ENCODE results near the gene EFCAB8.
"Not testable (repeated sequence)": the region's sequence is repeated elsewhere in the genome, so short reads cannot be mapped to it uniquely, and the experiment has no call there.

EFCAB8 gene

GRCh38 chr20:32959351-32960221 lies 100.9 kb downstream of the EFCAB8 start:
- DNase-seq = no peak

- DNase-seq = no peak
These were observed 101.4 kb downstream of the EFCAB8 start for GRCh38 chr20:32960222-32960518.

GRCh38 chr20:32960849-32961731 lies 102.4 kb downstream of the EFCAB8 start:
- no peak for DNase-seq

- no peak for DNase-seq
These were observed 103.3 kb downstream of the EFCAB8 start for GRCh38 chr20:32962053-32962452.

- DNase-seq = not testable (repeated sequence)
These were observed 103.9 kb downstream of the EFCAB8 start for GRCh38 chr20:32962646-32963045.

GRCh38 chr20:32963176-32963575 lies 104.5 kb downstream of the EFCAB8 start:
- DNase-seq = no peak

- no peak for DNase-seq
These were observed 105.9 kb downstream of the EFCAB8 start for GRCh38 chr20:32964575-32964974.

GRCh38 chr20:32965115-32965514 lies 106.4 kb downstream of the EFCAB8 start:
- DNase-seq = no peak

- no peak for DNase-seq
These were observed 107.1 kb downstream of the EFCAB8 start for GRCh38 chr20:32965581-32966373.

GRCh38 chr20:32966382-32966781 lies 107.7 kb downstream of the EFCAB8 start:
- no peak for DNase-seq

- DNase-seq = no peak
These were observed 108.4 kb downstream of the EFCAB8 start for GRCh38 chr20:32966881-32967781.

GRCh38 chr20:32967961-32968457 lies 109.3 kb downstream of the EFCAB8 start:
- no peak for DNase-seq

GRCh38 chr20:32968478-32969241 lies 109.9 kb downstream of the EFCAB8 start:
- DNase-seq = no peak

GRCh38 chr20:32969356-32970114 lies 110.8 kb downstream of the EFCAB8 start:
- DNase-seq = no peak

- no peak for DNase-seq
These were observed 111.6 kb downstream of the EFCAB8 start for GRCh38 chr20:32970115-32970972.

GRCh38 chr20:32970973-32971300 lies 112.2 kb downstream of the EFCAB8 start:
- DNase-seq = no peak

GRCh38 chr20:32971703-32972161 lies 113.0 kb downstream of the EFCAB8 start:
- DNase-seq = no peak

GRCh38 chr20:32972181-32973076 lies 113.7 kb downstream of the EFCAB8 start:
- DNase-seq = no peak
